Heart left ventricle (tissue), 16 donors: ENCODE results near the gene S1PR4. TPM values are rescaled to one million over a fixed set of nuclear protein-coding genes. Genes with fewer than 3 reads are reported as not detected.
A peak's percentile ranks its signal among the peaks of the same experiment; 100 is the strongest.
"Not testable (repeated sequence)": the region's sequence is repeated elsewhere in the genome, so short reads cannot be mapped to it uniquely, and the experiment has no call there.

Experiments
- ATAC-seq, 4 donors: fragments of 200-7000 bp; cut with Tn5 transposase; one replicate each; pipeline ENCODE4 v1.9.1; 2020 to 2022; ENCODE audit warnings: moderate library complexity in 4 of 4, mild to moderate bottlenecking in 3 of 4, moderate number of reproducible peaks in 1 of 4
- DNase-seq, 5 donors: peaks; one replicate each; pipeline ENCODE4 v3.0.0-alpha.2; 2020
- H3K27ac ChIP-seq, 12 donors: fragments of 200-600 bp; sonication (generic) in 4 of 12; one replicate each; pipeline versions ENCODE4 v1.5.0 to v1.8.0; 2016 to 2022; ENCODE audit warnings: mild to moderate bottlenecking in 2 of 12
- H3K27me3 ChIP-seq, 9 donors: fragments of 200-600 bp; sonication (generic) in 2 of 9; one replicate each; pipeline versions ENCODE4 v1.5.1 to v1.8.0; 2016 to 2022; ENCODE audit warnings: mild to moderate bottlenecking in 3 of 9
- H3K36me3 ChIP-seq, 9 donors: fragments of 200-600 bp; sonication (generic) in 2 of 9; one replicate each; pipeline versions ENCODE4 v1.5.0 to v1.8.0; 2018 to 2022; ENCODE audit warnings: mild to moderate bottlenecking in 2 of 9
- H3K4me1 ChIP-seq, 12 donors: fragments of 200-600 bp; sonication (generic) in 4 of 12; one replicate each; pipeline versions ENCODE4 v1.5.0 to v1.8.0; 2016 to 2022; ENCODE audit warnings: mild to moderate bottlenecking in 3 of 12
- H3K4me3 ChIP-seq, 12 donors: fragments of 200-600 bp; sonication (generic) in 4 of 12; one replicate each; pipeline versions ENCODE4 v1.5.0 to v1.8.0; 2017 to 2022; ENCODE audit warnings: mild to moderate bottlenecking in 9 of 12, moderate library complexity in 4 of 12
- H3K9me3 ChIP-seq, 12 donors: fragments of 200-600 bp; sonication (generic) in 4 of 12; one replicate each; pipeline versions ENCODE4 v1.5.0 to v1.8.0; 2016 to 2022; ENCODE audit warnings: mild to moderate bottlenecking in 1 of 12
- POLR2A ChIP-seq, 2 donors: fragments of 450-650 bp; IDR thresholded peaks; one replicate each; pipeline ENCODE4 v1.6.1; 2017; ENCODE audit warnings: antibody characterized with exemption in 2 of 2, mild to moderate bottlenecking in 2 of 2, moderate library complexity in 2 of 2
- WGBS, 4 donors: extraction: QIAGEN DNeasy Blood & Tissue Kit in 2 of 4; methylation state at CpG; one replicate each; pipeline versions ENCODE4 v1.1.5 to v1.1.7; 2013 to 2018; 5-methylcytosine and 5-hydroxymethylcytosine counted together
- intact Hi-C, 10 donors: fragments of 100-400 bp; cut with DNase I; formaldehyde crosslinking; loops; one replicate each; pipeline versions ENCODE4 v1.11.1 to v1.14.2; 2022
- polyA plus RNA-seq, 2 donors: library from polyadenylated mRNA; stranded (reverse); fragments of 200-250 nt; gene quantifications; one replicate each; pipeline ENCODE4 v1.2.3, GENCODE V29; 2013
- total RNA-seq, 9 donors: library from RNA; depleted of rRNA in 2 of 9; stranded (reverse); fragments of >200 nt in 2 of 9; fragmentation: NEBNext Ultra II Directional in 3 of 9; extraction: Animal tissue kit (Norgen Biotek cat#: 25700) in 3 of 9; gene quantifications; one replicate each; pipeline versions ENCODE4 v1.1.0 to v1.2.4, GENCODE V29; 2016 to 2023
- TF ChIP-seq, protein P1 (sequence below), 12 donors: fragments of 200-600 bp; sonication (generic) in 4 of 12; IDR thresholded peaks; one replicate each; pipeline versions ENCODE4 v1.5.0 to v1.8.0; 2018 to 2022; ENCODE audit warnings: antibody characterized with exemption in 12 of 12, mild to moderate bottlenecking in 5 of 12
- donor health status: ischemic (EF 13 %, LVEDD 7.1; RV severe dilation, severe dysfunction).
- donor health status: healthy with polysubstance abuse.
- donor health status: DM: no; HTN: yes; CAD: no.
- donor health status: DM: no; HTN: no; CAD: no.
- donor health status: ischemic (EF 25% LVEDD 6.9; RV normal size, moderate dysfunction).
- donor health status: ischemic (EF 25% LVEDD 5.7; RV mildly dilated, moderate dysfunction).
- donor health status: healthy.
- donor health status: DM: yes; HTN: yes; CAD: no.
- donor health status: ischemic (EF 35%, LVEDD 5.7; RV mildly dilated, moderate dysfunction).
- donor health status: nonischemic (EF 11% LVEDD 7.7; RV severe dilation, severe dysfunction).
- donor health status: DM: yes; HTN: yes; CAD: no.
- donor health status: PGD.
- donor health status: ischemic (EF 29% LVEDD 5.4; RV normal size, mild dysfunction).
- donor health status: nonischemic (EF 23%, LVEDD 6.1; RV moderate dilation, normal function).

The S1PR4 gene
- total and polyA plus RNA-seq, 11 donors, result 0.35 to 5.5 (median 1.4) TPM

DNA sequence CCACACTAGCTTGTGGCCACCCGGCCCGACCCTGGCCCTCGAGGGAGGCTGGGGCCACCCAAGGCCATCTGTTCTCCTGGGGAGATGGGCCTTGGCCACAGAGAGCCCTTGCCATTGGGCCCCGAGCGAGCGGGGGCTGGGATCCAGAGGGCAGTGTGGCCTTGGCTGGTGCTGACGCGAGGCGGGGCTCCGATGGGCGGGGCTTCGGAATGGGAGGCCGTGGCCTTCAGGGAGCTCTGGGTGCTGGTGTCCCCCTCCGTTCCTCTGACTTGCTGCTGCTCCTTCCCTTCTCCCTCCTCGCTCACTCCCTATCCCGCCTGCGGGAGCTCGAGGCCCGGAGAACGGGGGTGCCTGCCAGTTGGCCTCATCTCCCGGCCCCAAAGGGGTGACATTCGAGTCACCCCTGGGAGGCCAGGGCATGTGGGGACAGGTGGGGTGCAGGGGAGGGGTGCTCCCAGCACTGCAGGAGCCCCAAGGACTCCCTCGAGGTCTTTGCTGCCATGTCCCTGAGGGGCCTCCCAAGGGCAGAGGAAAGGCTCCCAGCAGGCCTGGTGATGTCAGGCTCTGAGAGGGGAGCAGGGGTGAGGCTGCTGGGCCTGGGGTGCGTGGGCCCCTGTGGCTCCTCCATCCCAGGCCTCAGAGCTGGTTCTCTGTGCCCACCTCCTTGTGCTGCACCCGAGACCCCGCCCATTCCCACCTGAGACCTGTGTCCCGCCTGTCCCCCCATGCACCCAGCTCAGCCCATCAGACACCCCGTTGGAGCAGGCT, 11.3 kb downstream of the S1PR4 start:
- DNase-seq (peak in 1 of 5 donors; percentile 26), ATAC-seq (no peak)
- H3K4me1 ChIP-seq, result peaks cover 3 to 33% (median 14%) of the 10 kb centered on the region in 12 donors
- H3K27ac ChIP-seq, result no peak overlapping the region
- intact Hi-C loops, result no loop called here
- peaks cover 0 to 20% (median 0%) of the 10 kb centered on the region in 9 donors for H3K36me3 ChIP-seq
- TF ChIP-seq, protein P1, sequence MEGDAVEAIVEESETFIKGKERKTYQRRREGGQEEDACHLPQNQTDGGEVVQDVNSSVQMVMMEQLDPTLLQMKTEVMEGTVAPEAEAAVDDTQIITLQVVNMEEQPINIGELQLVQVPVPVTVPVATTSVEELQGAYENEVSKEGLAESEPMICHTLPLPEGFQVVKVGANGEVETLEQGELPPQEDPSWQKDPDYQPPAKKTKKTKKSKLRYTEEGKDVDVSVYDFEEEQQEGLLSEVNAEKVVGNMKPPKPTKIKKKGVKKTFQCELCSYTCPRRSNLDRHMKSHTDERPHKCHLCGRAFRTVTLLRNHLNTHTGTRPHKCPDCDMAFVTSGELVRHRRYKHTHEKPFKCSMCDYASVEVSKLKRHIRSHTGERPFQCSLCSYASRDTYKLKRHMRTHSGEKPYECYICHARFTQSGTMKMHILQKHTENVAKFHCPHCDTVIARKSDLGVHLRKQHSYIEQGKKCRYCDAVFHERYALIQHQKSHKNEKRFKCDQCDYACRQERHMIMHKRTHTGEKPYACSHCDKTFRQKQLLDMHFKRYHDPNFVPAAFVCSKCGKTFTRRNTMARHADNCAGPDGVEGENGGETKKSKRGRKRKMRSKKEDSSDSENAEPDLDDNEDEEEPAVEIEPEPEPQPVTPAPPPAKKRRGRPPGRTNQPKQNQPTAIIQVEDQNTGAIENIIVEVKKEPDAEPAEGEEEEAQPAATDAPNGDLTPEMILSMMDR (IDR thresholded peaks at IDR 0.05), result no peak
- no peak for TF ChIP-seq POLR2A (IDR thresholded peaks at IDR 0.05)
- H3K9me3 ChIP-seq, result no peaks in the 10 kb centered on the region
- no peaks in the 10 kb centered on the region for H3K27me3 ChIP-seq
- WGBS, 4 donors, result 85 to 91% (median 89%) methylated on average over 20 to 28 of the region's 28 CpGs
- H3K4me3 ChIP-seq, result no peak overlapping the region

DNA sequence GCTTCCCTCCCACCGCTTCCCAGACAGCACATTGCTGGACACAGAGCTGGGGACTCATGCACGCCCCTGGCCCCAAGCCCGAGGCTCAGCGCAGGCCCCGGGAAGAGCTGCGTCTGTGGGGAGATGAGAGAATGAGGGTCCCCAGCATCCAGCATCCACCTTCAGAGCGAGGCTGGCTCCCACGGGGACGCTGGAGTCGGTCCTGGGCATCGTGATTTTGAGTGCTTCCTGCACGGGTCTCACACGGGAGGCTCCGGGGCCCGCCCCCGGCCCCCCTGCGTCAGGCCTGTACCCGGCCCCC, 11.9 kb downstream of the S1PR4 start:
- no peak overlapping the region for H3K4me3 ChIP-seq
- WGBS, 4 donors, result 92 to 95% (median 93%) methylated on average over 15 to 18 of the region's 18 CpGs
- H3K4me1 ChIP-seq, result peaks cover 3 to 30% (median 14%) of the 10 kb centered on the region in 12 donors
- H3K27me3 ChIP-seq, result no peaks in the 10 kb centered on the region
- H3K36me3 ChIP-seq, result peaks cover 0 to 20% (median 0%) of the 10 kb centered on the region in 9 donors
- intact Hi-C loops, result no loop called here
- H3K9me3 ChIP-seq, result no peaks in the 10 kb centered on the region
- DNase-seq, result no peak
- ATAC-seq, result no peak
- no peak overlapping the region for H3K27ac ChIP-seq
- TF ChIP-seq, protein P1 (IDR thresholded peaks at IDR 0.05), result no peak
- TF ChIP-seq POLR2A (IDR thresholded peaks at IDR 0.05), result no peak

DNA sequence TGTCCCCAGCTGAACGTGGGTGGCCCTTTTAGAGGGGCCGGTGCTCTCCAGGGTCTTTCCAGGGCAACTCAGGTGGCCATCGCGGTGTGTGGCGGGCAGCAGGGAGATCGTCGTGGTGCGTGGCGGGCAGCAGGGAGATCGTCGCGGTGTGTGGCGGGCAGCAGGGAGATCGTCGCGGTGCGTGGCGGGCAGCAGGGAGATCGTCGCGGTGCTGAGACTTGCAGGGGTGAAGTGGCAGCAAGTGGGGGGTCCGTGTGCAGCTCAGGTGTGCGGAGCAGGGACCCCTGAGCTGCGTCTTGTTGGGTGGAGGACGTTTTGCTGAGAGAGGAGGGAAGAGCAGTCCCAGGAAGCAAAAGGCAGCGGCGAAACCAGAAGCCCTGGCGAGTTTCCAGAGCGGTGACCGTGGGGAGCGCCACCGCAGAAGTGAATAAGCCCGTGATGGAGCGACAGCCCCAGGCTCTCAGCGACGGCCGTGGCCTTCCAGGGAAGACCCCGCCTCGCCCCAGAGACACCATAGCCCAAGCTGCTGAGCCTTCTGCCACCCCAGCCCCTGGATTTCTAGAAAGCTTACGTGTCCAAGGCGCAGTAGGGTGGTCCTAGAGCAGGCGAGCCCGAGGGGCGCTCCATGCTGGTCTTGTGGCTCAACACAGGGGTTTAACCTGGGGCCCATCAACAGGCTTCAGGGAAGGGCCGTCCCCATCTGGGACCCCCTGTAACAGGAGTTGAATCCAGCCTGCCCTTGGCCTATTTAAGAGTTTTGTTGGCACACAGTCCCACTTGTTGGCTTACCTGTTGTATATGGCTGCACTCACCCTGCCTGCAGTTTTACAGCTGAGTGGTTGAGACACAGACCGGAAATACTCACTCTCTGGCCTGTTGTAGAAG, 12.6 kb downstream of the S1PR4 start:
- H3K27me3 ChIP-seq, result no peaks in the 10 kb centered on the region
- DNase-seq, result peak in 1 of 5 donors; percentile 17
- H3K9me3 ChIP-seq, result no peaks in the 10 kb centered on the region
- intact Hi-C loops, result no loop called here
- peaks cover 0 to 20% (median 0%) of the 10 kb centered on the region in 9 donors for H3K36me3 ChIP-seq
- no peak for ATAC-seq
- TF ChIP-seq, protein P1 (IDR thresholded peaks at IDR 0.05), result no peak
- TF ChIP-seq POLR2A (IDR thresholded peaks at IDR 0.05), result no peak
- no peak overlapping the region for H3K4me3 ChIP-seq
- peaks cover 3 to 30% (median 14%) of the 10 kb centered on the region in 12 donors for H3K4me1 ChIP-seq
- no peak overlapping the region for H3K27ac ChIP-seq
- 90 to 93% (median 92%) methylated on average over 45 to 46 of the region's 46 CpGs for WGBS, 4 donors

DNA sequence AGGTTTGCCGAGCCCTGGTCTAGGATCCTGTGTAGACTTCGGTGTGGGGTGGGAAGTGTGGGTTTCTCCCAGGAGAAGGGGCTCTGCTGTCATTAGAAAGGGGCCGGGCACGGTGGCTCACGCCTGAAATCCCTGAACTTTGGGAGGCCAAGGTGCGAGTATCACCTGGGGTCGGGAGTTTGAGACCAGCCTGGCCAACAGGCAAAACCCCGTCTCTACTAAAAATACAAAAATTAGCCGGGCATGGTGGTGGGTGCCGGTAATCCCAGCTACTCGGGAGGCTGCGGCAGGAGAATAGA, 13.2 kb downstream of the S1PR4 start:
- intact Hi-C loops, H3K27ac ChIP-seq, H3K4me3 ChIP-seq, H3K9me3 ChIP-seq, H3K27me3 ChIP-seq, ATAC-seq: not testable (repeated sequence)
- H3K4me1 ChIP-seq, result peaks cover 3 to 25% (median 10%) of the 10 kb centered on the region in 12 donors
- peaks cover 0 to 26% (median 0%) of the 10 kb centered on the region in 9 donors for H3K36me3 ChIP-seq
- DNase-seq, result peak in 1 of 5 donors; percentile 14
- WGBS, 4 donors, result 89 to 96% (median 93%) methylated on average over 12 of the region's 12 CpGs
